T-helper 22 cell (primary cell): ENCODE measurements around the gene ETS1.
"Not testable (repeated sequence)": the region's sequence is repeated elsewhere in the genome, so short reads cannot be mapped to it uniquely, and the experiment has no call there.

ENCODE experiments used
- DNase-seq: peaks from one replicate; pipeline ENCODE4 v3.0.0-alpha.2; 2020; ENCODE audit warnings: low read depth

ETS1 gene

DNA sequence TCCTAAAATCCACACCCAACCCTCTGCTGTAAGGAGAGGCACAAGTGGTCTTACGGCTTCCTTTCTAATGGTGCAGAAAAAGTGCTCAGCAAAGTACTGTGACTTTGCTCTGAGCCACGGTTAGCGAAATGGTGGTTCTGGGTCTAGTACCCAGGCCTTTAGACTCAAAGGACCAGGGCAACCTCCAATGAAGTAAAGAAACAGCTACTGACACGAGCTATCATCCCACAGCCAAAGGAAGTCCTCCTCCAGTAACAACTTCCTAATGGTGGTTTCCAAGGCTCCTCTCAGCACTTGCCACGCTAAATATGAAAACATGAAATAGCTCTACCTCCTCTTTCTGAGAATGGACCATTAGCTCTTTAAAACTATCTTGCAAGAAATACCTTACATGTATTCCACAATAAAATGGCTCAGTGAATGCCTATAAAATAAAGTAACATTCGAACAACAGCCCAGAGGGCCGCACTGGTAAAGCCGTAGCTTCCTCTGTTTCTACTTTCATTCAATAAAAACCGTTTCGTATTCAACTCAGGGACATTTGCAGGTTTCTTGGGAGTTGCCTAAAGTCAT is 122.4 kb downstream of the ETS1 start:
- no peak for DNase-seq

DNA sequence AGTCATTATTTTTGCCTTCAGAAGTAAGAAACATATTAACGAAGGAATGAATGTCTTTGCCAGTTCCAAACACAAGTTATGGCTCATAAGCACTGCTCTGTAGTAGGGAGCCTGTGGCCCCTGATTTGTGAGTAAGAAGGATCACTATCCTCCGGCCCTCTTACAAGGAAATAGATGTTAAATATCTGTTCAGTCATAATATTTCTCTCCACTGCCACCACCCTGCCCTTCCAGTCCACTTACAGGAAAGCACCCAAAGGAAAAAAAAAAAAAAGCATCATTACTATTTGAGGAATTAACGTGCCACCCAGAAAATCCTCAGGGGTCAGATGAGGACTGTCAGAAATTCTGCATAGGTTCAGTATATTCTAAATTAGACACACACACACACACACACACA is 123.4 kb downstream of the ETS1 start:
- no peak for DNase-seq

DNA sequence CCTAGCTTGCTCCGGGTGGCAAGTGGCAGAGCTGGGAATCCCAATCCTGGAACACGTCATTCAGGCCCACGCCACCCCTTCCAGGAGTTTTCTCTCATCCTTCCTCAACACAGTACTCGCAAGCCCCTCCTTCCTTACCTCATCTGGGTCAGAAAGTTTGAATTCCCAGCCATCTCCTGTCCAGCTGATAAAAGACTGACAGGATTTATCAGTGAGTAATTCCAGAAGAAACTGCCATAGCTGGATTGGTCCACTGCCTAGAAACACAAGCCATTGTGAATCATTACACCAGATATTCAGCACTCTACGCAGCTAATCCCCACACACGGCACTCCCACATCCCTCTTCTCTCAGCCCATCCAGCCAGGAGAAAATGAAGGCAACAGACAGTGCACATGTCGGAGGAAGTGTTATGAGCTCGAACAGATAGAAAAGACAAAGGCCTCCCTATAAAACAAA is 124.0 kb downstream of the ETS1 start:
- no peak for DNase-seq

GRCh38 chr11:128462922-128463321 is 124.4 kb downstream of the ETS1 start:
- DNase-seq = no peak

DNA sequence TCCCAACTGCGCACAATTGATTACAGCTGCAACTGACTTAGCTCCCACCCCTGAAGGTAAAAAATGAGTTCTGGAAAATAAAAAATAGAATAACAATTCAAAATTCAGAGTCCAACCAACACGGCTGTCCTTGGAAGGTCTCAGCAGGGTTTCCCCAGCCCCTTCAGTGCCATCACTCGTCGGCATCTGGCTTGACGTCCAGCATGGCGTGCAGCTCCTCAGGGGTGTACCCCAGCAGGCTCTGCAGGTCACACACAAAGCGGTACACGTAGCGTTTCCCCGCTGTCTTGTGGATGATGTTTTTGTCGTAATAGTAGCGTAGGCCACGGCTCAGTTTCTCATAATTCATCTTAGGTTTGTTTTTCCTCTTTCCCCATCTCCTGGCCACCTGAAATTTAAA is 125.2 kb downstream of the ETS1 start:
- no peak for DNase-seq

GRCh38 chr11:128458321-128458720 is 129.0 kb downstream of the ETS1 start:
- DNase-seq = no peak

DNA sequence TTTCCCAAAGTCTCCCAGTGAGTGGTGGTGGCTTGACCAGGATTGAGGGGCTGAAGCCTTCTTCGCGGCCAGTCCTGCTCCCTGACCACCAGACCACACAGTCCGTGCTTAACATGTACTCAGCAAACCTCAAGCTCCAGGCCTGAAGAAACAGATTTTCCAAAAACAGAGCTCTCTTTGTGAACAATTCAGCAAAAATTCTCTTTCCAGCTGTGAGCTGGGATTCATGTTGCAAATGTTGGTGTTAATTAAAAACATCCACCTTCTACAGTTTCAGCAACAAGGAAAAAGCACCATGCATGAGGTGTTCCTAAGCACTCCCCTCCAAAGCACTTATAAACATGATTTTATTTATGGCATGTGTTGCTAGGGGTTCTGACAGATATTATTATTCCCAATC is 129.5 kb downstream of the ETS1 start:
- no peak for DNase-seq

DNA sequence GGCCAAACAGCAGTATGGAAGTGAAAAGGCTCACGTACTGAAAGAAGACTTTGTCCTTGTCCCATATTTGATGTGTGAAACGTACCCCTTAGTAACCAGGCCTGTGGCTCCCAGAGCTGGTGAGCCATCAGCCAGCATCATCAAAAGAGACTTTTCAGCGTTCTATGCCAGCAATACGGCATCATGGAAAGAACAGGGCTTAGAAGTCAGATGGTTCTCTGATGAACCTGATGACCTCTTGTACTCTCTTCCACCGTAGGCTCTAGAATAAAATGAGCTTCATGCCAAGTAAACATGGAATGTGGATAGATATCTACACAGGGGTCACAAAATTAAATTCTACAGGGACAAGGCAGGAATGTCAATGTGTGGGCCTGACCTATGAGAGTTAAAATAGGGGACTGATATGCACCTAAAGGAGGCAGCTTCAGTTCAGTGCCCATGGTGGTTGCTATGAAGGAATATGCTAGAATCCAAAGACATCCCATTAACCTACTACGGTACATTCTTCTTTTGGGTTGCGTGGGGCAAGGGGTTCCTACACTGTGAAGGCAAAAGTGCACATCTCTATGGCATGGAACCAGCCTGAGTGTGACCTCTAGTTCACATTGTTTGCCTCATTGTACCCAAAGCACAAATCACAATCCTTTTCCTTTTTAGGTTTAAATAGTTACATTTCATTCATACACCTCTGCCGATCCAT is 130.6 kb downstream of the ETS1 start:
- no peak for DNase-seq

DNA sequence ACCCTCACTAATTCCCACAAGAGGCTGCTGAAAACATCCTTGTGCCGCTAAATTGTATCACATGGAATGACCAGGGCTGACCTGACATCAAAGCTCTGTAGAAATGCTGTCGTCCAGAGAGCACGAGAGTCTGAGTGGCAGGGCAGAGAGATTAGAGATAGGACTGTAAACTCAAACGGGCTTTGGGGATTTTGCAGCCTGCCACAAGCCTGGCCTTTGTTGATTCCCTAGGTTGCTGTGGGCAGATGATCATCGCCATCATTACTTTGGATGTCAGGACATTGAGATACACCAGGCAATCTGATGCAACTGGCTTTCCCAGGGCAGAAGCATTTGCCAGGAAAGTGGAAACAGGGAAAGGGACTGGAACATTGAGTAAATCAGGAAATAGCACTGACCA is 131.6 kb downstream of the ETS1 start:
- DNase-seq = no peak

GRCh38 chr11:128453444-128454336 is 133.7 kb downstream of the ETS1 start:
- no peak for DNase-seq

DNA sequence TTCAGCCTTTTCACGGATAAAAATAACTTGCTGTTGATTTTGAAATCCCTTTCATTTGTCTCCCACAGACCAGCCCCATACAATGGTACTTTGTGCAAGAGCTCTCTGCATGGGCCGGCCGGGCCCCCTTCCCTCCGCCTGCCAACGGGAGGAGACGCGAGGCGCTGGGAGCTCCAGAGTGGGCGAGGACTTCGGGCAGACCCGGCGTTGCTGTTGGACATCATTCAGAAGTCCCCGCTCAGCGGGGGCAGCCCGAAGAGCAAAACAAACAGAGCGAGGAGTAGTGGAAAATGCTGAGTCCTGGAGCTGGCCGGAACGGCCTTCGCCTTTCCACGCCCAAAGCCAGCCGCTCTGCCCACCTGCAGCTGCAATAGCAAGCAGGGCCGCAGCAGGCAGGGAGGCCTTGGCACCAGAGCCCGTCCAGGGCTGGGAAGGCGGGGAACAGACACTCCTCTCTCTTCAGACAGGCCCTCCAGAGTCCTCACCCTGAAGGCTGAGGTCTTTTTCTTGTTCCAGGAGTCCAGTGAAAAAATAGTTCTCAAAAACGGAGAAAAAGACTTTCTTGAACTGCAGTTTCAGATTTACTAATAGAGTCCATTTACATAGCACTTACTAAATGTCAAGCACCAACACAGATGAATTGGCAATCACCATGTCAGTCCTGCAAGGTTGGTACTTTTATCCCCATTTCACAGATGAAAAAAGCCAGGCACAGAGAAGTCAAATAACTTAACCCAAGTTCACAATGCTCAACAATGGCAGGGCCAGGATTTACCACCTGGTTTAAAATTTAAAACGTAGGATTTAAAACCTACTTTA is 135.5 kb downstream of the ETS1 start:
- no peak for DNase-seq

DNA sequence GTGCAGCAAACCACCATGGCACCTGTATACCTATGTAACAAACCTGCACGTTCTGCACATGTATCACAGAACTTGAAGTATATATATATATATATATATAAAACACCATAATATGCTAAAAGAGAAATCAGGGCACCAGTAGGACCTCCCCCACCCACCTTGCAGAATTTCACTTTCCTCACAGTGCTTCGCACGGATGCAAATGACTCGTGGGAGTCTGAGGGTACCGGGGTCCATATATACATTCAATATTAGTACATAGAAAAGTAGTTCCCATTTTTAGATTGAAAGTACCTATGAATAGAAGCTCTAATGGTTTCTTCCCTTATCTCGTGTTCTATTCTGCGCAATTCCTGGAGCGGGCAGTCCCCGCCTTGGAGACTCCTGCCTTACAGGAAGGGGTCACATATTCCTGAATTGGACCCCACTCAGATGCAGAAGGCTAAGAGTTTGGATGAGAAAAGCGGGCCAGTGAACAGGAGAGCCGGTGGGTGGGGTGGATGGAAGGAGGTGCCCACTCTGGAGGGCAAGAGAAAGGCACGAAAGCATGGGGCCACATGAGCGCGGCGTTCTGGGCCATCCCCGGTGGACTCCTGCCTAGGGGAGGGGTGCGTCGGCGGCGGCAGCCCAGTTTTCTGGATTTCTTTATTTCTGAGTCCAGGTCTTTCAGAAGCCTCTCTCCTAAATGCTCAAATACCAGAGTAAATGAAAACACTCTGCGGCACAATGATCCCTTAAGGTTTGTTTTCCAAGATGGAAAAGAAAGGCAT is 136.3 kb downstream of the ETS1 start:
- no peak for DNase-seq

GRCh38 chr11:128450425-128450824 is 136.9 kb downstream of the ETS1 start:
- DNase-seq = not testable (repeated sequence)

DNA sequence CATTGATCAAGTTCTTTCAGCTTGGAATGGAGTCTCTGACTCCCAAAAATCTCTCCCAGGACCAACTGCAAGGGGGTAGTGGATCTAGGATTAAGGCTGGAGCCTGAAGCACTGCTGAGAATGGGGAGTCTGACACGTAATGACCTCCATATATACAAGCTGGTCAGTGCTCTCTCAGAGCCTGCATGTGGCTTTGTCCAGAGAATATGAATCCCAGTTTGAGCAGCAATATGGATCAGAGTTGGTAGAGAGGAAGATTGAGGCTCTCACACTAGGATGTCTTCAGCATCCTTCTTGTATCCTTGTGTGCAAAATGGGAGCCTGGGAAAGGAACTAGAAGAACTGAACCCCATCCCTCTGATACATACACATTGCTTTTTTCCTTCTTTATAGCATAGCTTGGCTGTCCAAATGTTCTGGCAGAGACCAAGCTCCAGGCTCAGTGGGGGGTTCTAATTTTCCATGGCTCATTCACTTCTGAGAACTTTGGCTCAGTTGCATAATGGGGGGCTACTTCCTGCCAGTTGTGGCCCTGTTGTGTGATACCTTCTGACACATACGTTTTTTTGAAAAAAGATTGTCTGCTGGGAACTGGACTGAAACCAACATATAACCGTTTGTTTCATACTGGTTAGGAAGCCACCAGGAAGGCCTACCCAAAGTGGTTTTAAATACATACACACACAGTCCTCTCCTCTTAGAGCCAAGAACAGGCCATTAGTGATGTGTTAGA is 138.2 kb downstream of the ETS1 start:
- no peak for DNase-seq

- DNase-seq = no peak
Observed at GRCh38 chr11:128448200-128448886, 139.0 kb downstream of the ETS1 start.

- DNase-seq = no peak
Observed at GRCh38 chr11:128447233-128447632, 140.1 kb downstream of the ETS1 start.

DNA sequence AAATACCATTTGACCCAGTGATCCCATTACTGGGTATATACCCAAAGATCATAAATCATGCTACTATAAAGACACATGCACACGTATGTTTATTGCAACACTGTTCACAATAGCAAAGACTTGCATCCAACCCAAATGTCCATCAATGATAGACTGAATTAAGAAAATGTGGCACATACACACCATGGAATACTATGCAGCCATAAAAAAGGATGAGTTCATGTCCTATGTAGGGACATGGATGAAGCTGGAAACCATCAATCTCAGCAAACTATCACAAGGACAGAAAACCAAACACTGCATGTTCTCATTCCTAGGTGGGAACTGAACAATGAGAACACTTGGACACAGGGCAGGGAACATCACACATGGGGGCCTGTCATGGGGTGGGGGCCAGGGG is 141.4 kb downstream of the ETS1 start:
- DNase-seq = not testable (repeated sequence)

- no peak for DNase-seq
Observed at GRCh38 chr11:128437136-128437535, 150.2 kb downstream of the ETS1 start.

- no peak for DNase-seq
Observed at GRCh38 chr11:128434818-128435217, 152.5 kb downstream of the ETS1 start.

DNA sequence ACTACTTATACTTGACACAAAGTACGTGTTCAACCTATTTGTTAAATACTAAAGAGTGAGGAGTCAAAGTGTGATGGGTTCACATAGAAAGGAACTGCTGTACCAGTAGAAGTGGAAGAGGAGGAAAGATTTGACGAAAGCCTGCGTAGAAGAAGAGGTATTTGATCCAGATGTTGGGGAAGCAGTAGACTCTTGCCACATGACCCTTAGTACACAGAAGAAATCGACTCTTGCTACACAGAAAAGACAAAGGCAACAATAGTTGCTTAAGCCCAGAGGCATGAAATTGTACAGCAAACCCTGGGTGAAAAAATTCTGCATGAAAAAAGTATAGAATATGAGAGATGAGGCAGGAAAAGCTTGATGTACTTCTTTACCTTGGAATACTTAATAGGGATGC is 152.9 kb downstream of the ETS1 start:
- DNase-seq = no peak
